Activated CD8-positive, alpha-beta memory T cell treated with anti-CD3 and anti-CD28 coated beads, Interleukin-2, amount 50 U/mL, for 48 hours (primary cell): ENCODE measurements around the gene C1orf35.

Experiments used
- DNase-seq: peaks from one replicate; pipeline ENCODE4 v3.0.0-alpha.2; 2020

C1orf35 gene

GRCh38 chr1:228093050-228093906 is 9.8 kb downstream of the C1orf35 start:
- DNase-seq = peak; percentile 45

GRCh38 chr1:228092342-228093049 is 10.6 kb downstream of the C1orf35 start:
- peak; percentile 47 for DNase-seq

- no peak for DNase-seq
These were observed 12.0 kb downstream of the C1orf35 start for GRCh38 chr1:228091084-228091483.

GRCh38 chr1:228090613-228091081 is 12.5 kb downstream of the C1orf35 start:
- no peak for DNase-seq

- no peak for DNase-seq
These were observed 13.4 kb downstream of the C1orf35 start for GRCh38 chr1:228089519-228090380.

GRCh38 chr1:228088586-228089498 is 14.3 kb downstream of the C1orf35 start:
- DNase-seq = no peak

GRCh38 chr1:228087771-228088251 is 15.3 kb downstream of the C1orf35 start:
- no peak for DNase-seq

- DNase-seq = no peak
These were observed 17.7 kb downstream of the C1orf35 start for GRCh38 chr1:228085287-228085951.

- no peak for DNase-seq
These were observed 18.3 kb downstream of the C1orf35 start for GRCh38 chr1:228084797-228085196.

- DNase-seq = no peak
These were observed 18.8 kb downstream of the C1orf35 start for GRCh38 chr1:228084325-228084724.

GRCh38 chr1:228083871-228084278 is 19.2 kb downstream of the C1orf35 start:
- no peak for DNase-seq

GRCh38 chr1:228082918-228083870 is 19.9 kb downstream of the C1orf35 start:
- DNase-seq = peak; percentile 69

GRCh38 chr1:228082214-228082917 is 20.8 kb downstream of the C1orf35 start, which contains the start of gene ARF1:
Gene ARF1 (plus strand): TSS chr1:228082708. CDS start chr1:228097115, 14,407 bp downstream.
- peak; percentile 97 for DNase-seq

- no peak for DNase-seq
These were observed 21.4 kb downstream of the C1orf35 start for GRCh38 chr1:228081578-228082213.

- DNase-seq = no peak
These were observed 22.0 kb downstream of the C1orf35 start for GRCh38 chr1:228081144-228081543.

- no peak for DNase-seq
These were observed 23.4 kb downstream of the C1orf35 start for GRCh38 chr1:228079601-228080263.

- DNase-seq = no peak
These were observed 24.1 kb downstream of the C1orf35 start for GRCh38 chr1:228079013-228079412.
